Measurements from ENCODE around the gene PGAP6.

Gene PGAP6

GRCh38 chr16:321532-321931, 60.2 kb downstream of the PGAP6 start:
- DNase-seq (ENCODE audit: extremely low read depth, insufficient read length): no peak
- no peak for TF ChIP-seq CTCF (IDR thresholded peaks at IDR 0.05; ENCODE audit: insufficient read depth, low read length, poor library complexity, severe bottlenecking)
- H3K36me3 ChIP-seq (ENCODE audit: control insufficient read depth, insufficient read depth, low read length): peaks cover 7% of the 10 kb centered on the region
- H3K4me3 ChIP-seq (replicated peaks; ENCODE audit: low read depth, low read length): no peak overlapping the region
- no peaks in the 10 kb centered on the region for H3K27me3 ChIP-seq (replicated peaks; ENCODE audit: control insufficient read depth, insufficient read depth, low read length)
